ENCODE data around the gene IZUMO1.
"Not testable (repeated sequence)": the region's sequence is repeated elsewhere in the genome, so short reads cannot be mapped to it uniquely, and the experiment has no call there.

The IZUMO1 gene

GRCh38 chr19:48711106-48711662 lies 35.5 kb downstream of the IZUMO1 start:
- DNase-seq: no peak

DNA sequence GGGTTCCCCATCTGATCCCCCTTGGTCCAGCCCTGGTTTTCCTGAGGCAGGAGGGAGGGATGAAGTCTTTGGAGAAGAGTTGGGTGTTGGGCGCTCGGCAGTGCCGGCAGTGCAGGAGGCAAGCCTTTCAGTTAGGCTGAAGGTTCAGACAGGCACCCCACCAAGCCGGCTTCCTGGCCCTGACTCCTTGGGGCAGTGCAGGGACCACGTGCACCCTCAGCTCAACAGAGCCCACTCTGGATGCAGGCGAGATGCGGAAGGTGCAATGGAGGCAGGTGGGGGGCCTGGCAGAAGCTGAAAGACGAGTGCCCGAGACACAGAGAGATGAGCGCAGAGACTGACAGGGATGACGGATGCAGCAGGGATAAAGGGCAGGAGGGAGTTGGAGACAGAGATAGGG lies 38.2 kb downstream of the IZUMO1 start:
- DNase-seq: no peak

GRCh38 chr19:48705431-48705830 lies 41.3 kb downstream of the IZUMO1 start:
- DNase-seq: no peak

DNA sequence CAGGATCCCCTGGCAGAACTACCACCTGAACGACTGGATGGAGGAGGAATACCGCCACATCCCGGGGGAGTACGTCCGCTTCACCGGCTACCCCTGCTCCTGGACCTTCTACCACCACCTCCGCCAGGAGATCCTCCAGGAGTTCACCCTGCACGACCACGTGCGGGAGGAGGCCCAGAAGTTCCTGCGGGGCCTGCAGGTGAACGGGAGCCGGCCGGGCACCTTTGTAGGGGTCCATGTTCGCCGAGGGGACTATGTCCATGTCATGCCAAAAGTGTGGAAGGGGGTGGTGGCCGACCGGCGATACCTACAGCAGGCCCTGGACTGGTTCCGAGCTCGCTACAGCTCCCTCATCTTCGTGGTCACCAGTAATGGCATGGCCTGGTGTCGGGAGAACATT lies 43.4 kb downstream of the IZUMO1 start:
- no peak for DNase-seq

- DNase-seq: no peak
Observed at GRCh38 chr19:48702701-48703100, 44.0 kb downstream of the IZUMO1 start.

- no peak for DNase-seq
Observed at GRCh38 chr19:48698046-48698445, 48.7 kb downstream of the IZUMO1 start.

DNA sequence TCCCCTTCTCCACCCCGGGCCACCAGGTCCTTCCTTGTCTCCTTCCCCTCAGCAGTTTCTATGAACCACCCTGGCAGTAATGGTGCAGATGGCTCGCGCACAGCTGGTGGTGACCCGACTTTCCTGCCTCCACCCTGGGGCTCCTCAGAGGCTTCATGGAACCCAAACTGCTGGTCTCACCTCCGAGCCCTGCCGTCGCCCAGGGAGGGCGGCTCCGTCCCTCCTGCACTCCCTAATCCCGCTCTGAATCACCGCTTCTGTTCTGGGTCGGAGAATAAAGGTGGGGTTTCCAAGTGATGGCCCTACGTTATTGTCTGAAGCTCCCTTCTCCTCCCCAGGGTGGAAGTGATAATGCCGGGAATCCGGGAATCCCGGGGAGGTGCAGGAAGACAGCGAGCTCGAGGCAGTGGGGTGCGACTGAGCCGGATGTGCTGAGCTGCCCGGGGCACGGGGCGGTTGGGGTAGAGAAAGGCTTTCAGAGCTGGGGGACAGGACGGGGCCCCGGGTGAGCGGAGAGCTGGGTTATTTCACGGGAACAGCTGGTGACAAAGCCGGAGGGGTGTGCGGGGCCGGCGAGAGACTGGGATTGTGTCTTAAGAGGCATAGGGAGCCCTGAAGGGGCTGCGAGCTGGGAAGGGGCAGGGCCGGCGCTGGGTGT lies 50.2 kb downstream of the IZUMO1 start:
- no peak for DNase-seq

DNA sequence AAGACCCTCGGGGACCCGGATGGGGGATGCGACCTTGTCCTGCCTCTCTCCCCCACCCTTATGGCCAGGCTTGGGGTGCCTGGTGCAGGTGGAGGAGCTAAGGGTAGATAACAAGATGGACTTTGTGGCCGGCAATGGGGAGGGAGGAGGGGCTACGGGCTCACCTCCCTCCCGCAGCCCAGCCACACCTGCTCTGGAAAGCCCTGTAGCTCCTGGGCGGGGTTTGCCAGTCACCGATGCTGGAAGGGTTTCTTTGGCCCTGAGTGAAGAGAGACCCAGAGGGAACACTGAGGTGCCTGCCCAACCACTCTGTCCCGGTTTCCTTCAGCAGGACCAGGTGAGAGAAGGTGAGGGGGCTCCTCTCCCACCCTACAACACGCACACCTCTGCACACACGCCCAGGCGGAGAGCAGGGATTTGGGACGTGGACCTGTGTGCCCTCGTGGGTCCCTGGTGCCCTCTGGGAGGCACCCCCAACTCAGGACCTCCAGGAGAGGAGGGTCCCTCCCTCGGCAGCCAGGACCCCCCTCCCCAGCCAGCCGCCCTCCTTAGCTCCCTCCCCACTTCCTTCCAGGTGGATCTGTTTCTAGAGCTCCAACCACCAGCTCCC lies 50.9 kb downstream of the IZUMO1 start, which contains the start of gene FUT2:
TSS of gene FUT2 (plus strand) at position 229 of the 610 bp plus-strand sequence. CDS start 6,986 bp downstream, outside the sequence.
- no peak for DNase-seq

DNA sequence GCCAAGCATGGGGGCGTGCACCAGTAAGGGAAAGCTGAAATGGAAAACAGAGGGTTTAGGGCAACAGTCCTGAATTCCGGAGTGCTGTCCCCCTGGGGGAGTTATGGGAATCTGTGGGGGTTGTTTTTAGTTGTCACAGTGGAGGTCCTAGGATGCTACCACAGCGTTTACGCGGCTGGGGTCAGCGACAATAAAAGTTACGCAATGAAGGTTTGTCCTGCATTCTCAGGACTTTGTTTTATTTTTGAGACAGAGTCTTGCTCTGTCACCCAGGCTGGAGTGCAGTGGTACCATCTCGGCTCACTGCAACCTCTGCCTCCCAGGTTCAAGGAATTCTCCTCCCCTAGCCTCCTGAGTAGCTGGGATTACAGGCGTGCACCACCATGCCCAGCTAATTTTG lies 53.1 kb downstream of the IZUMO1 start:
- DNase-seq: not testable (repeated sequence)

Measured in NCI-H1105 treated with DMSO at 0.1 percent for 48 hours (cell line).